NCI-H345 treated with DMSO at 0.1 percent for 48 hours (cell line): ENCODE measurements around the gene KYNU.
"Not testable (repeated sequence)": the region's sequence is repeated elsewhere in the genome, so short reads cannot be mapped to it uniquely, and the experiment has no call there.

Experiments used
- DNase-seq: peaks from one replicate; lab custom pipeline; 2025; ENCODE audit not compliant: unreplicated experiment; lab: John Stamatoyannopoulos, UW

Gene KYNU

DNA sequence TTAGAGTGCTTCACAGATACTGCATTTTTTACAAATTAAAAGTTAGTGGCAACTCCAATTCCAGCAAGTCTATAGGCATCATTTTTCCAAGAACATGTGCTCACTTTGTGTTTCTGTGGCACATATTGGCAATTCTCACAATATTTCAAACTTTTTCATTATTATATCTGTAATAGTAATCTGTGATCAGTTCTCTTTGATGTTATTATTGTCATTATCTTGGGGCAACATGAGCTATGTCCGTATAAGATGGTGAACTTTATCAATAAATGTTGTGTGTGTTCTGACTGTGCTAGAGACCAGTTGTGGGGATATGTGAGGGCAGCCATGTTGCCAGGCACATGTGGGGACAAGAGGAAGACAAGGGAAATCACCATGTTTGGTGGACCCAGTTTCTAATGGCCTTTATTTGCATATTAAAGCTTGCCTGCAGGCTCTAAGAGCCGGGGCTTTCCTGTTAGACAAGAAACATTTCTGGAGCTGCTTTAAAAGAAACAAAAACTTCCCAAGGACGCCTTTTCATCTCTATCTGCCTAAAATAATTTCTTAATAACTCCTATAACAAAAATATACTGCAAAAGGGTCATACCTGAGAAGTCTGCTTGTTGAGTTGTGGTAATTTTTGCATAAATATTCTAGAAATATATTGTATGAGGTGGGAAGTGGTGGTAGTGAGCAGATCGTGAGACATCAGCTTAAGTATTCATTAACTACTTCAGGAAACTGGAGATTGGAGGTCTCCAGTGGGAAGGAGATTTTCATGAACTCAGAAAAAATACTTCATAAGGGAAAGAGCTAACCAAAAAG is 37.2 kb downstream of the KYNU start:
- no peak for DNase-seq

DNA sequence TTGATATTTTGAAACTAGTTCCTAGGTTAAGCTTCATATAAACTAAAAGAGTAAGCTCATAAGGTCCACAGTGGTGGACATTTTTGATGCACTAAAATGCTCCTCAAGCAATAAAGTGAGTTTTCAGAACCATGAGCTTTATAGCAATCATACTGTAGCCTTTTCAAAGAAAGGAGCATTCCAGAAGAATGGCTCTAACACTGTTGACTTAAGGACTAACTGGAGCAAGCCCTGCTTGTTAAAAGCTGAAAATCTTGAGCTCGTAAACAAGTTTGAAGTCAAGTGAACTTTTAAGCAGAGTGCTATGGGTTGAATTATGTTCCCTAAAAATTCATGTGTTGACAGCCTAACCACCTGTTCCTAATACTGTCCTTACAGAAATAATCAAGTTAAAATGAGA is 38.0 kb downstream of the KYNU start:
- no peak for DNase-seq

DNA sequence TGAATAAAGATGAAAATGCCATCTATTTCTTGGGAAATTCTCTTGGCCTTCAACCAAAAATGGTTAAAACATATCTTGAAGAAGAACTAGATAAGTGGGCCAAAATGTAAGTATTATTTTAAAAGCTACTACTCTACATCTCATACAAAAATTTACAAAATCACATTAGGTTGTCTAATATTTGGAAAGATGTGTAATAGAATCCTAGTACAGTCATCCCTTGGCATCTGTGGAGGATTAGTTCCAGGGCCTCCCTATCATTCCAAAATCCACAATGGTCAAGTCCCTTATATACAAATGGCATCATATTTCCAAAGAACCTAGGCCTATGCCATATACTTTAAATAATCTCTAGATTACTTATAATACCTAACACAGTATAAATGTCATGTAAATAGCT is 41.2 kb downstream of the KYNU start:
- no peak for DNase-seq

DNA sequence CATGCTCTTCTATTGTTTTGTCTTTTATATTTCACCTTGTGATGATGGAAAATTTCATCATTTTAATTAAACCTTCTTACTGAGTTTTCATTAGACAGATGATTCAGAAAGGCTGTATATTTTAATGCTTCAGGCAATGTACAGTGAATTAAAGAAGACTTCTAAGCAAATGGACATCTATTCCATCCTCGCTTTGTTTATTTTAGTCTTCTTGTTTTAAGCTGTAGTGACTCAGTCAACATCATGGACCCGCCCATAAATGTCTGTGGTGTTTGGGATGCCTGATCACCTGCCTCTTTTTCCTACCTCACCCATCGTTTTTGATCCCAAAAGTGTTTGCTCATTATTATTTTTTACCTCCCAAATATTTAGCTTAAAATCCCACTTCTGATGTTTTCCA is 43.1 kb downstream of the KYNU start:
- no peak for DNase-seq

DNA sequence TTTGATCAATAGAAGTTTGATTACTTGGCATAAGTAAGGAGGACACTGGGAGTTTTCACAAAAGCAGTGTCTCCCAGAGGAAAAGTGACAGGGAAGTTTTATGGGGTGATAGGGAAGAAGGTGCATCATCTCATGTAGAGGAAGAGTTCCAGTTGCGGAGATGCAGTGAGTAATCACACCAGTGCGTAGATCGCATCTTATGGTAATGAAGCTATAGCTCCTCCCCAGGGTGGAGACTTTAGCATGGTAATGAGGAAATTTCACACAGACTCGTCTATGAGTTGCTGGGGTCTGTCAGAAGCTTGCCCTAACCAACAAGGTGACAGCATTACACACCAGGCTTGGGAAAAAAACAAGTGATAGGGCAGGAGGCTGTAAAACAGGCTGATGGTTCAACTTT is 49.0 kb downstream of the KYNU start:
- no peak for DNase-seq

DNA sequence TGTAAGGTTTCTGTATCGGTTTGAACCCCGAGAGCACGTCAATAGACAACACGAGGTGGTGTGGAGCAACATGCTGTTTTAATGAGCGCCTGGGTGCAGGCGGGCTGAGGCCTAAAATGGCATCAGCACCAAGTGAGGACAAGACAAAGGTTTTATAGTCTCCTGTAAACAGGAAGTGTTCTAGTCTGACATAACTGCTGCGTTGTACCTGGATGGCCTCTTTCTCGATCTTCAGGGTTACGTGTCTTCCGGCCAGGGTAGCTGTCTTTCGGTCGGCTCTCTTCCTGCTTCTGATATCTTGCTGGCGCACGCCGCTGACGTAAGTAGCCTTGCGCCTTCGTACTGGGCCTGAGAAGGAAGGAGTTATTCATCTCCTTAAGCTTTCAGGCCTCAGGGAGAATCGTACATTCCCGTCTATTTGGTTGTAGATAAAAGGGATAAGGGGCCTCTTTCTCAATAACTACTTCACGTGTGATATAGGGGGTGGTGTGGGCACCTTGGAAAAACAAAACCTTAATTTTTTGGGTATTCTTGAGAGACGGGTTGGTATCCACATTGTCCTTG is 53.5 kb downstream of the KYNU start:
- no peak for DNase-seq

DNA sequence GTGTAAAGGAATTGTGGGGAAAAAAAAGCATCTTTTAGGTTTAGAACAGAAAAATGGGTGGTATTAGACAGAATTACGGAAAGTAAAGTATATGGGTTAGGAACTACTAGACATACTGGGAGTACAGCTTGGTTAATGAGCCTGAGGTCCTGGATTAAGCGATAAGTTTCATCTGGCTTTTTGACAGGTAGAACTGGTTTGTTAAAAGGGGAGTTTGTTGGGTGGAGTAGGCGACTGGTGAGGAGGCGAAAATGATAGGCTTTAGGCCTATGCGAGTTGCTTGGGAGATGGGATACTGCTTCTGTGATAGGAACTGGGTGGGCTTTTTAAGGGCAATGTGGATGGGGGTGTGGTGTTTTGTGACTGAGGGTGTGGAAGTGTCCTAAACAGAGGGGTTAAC is 56.5 kb downstream of the KYNU start:
- no peak for DNase-seq

DNA sequence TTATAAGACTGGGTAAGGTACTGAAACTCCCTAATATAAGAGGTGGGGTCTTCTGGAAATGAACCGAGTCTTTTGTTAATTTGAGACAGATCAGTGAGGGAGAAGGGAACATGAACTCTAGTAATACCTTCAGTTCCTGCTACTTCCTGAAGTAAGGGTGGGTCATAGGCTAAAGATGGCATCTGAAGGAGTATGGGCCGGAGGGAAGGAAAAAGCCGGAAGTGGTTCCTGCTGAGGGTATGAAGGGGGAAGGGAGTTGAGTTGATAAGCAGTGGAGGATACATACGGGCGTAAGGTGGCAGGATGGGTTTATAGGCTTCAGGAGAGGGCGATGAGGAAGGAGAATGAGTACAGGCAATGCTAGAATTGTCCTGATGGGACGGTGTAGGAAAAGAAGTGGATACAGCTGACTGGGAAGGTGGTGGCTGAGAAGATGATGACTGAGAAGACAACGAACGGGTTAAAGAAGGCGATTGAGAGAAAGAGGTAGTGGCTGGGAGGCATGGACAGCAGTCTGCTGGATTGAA is 58.2 kb downstream of the KYNU start:
- DNase-seq = no peak

DNA sequence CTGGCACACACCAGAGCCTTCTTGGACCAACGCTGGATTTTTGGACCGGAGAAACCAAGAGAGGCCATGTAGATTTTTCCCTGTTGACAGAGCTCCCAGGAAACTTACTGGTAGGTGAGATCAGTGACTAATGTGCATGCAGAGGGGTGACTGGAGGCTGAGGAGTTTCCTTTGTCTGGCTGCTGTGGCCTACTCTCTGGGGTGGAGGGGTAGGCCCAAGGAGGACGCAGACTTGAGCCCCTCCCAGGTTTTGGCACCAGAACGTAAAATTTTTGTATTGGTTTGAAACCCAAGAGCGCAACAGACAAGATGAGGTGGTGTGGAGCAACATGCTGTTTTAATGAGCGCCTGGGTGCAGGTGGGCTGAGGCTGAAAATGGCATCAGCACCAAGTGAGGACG is 59.2 kb downstream of the KYNU start:
- DNase-seq = no peak

DNA sequence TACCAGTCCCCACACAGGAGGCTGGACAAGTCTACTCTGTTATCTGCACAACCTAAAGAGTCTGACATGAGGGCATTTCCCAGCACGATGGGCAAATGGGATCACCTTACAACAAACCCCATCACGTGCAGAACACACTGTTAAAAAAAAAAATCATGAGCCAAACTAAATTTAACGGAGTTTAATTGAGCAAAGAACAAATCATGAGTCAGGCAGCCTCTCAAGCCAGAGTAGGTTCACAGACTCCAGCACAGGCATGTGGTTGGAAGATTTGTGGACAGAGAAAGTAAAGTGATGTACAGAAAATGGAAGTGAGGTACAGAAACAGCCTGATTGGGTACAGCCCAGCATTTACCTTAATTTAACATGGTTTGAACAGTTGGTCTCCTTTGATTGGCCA is 59.9 kb downstream of the KYNU start:
- DNase-seq = no peak

DNA sequence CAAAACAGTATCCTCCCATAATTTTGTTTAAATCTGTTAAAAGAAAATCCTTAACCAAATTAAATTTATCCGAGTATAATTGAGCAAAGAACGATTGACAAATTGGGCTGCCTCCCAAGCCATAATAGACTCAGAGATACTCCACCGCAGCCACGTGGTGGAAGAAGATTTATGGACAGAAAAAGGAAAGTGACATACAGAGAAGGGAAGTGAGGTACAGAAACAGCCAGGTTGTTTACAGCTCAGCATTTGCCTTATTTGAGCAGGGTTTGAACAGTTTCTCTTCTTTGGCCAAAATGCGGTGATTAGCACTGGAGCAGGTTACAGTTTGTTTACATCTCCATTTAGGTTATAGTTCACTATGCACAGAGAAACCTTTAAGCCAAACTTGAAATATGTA is 60.8 kb downstream of the KYNU start:
- DNase-seq = no peak

DNA sequence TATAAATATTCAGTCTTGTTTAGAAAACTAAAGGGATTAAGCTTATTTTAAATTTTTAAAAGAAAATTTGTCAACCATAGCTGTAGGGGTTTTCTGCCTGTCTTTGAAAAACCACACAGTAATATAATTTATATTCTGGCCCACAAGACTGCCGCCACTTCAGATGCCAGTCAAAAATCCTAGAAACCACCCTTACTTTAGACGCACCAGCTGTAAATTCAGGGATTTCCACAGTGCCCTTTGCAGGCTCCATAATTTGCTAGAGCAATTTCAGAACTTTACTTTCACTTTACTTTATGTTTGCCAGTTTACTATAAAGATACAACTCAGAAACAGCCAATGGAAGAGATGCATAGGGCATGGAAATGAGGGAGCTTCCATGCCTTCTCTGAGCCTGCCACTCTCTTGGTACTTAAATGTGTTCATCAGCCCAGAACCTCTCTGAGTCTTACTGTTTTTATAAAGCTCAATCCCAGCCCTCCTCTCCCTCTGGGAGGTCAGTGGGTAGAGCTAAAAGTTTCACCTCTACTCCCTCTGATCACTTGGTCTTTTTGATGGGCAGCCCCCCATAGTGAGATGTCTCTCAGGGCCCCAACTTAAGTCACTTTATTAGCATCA is 63.3 kb downstream of the KYNU start:
- DNase-seq = no peak

DNA sequence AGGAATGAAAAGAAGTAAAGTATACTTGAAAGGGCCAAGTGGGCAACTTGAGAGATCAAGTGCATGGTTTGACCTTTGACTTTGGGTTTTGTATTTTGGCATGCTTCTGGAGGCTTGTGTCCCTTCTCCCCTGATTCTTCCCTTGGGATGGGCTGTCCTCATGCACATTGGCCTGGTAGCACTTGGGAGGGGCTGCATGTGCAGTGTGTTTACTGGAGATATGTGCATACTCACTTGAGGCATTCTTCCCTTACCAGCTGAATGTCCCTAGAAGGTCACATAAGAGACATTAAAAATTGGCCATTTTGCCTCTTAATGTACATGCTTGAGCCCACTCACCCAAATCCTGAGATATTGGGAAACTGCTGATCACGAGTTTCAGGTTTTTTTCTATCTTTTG is 65.2 kb downstream of the KYNU start:
- DNase-seq = no peak

DNA sequence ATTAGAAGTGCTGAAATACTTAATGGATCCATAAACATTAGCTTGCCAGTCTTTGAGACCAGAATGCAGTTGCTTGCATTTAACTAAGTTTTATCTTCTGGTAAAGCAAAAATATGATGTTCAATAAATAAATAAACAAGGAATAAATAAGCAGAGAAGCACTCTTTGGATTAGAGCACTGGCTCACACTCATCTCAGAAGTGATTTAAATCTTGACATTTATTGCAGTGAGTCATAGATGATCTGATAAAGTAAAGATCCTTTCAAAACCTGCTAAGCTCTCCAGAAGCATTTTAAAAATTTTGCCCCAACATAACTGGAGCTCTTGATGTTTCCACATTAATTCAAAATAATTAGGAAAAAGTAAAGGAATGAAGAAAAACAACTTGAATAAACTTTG is 66.8 kb downstream of the KYNU start:
- no peak for DNase-seq

DNA sequence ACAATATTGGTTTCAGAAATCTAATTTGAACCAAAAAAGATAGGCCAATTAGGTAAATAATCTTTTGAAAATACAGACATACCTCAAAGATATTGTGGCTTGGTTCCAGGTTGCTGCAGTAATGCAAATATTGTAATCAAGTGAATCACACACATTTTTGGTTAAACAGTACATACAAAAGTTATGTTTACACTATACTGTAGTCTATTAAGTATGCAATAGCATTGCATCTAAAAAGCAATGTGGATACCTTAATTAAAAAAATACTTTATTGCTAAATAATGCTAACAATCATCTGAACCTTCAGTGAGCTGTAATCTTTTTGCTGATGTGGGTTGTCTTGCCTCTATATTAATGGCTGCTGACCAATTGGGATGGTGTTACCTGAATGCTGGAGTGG is 67.3 kb downstream of the KYNU start:
- no peak for DNase-seq

DNA sequence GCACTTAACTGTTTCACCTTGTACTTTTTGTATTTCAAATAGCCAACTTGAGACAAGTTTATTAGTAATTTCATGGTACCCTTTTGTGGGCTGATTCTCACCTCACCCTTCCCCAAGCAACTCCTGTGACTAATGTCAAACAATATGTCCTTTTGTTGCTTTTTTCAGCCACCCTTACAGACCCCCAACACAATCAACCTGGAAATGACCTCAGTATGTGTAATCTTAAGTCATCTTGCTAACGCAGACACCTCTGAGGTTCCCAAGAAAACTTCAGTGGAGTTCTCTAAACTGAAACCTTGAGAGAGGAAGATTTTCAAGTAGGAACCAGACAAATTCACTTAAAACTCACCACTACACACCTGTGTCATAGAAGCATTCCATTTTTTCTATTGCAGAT is 69.5 kb downstream of the KYNU start:
- no peak for DNase-seq

DNA sequence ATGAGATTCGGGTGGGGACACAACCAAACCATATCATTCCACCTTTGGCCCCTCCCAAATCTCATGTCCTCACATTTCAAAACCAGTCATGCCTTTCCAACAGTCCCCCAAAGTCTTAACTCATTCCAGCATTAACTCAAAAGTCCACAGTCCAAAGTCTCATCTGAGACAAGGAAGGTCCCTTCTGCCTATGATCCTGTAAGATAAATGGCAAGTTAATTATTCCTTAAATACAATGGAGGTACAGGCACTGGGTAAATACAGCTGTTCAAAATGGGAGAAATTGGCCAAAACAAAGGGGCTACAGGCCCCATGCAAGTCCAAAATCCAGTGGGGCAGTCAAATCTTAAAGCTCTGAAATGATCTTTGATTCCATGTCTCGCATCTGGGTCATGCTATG is 71.3 kb downstream of the KYNU start:
- DNase-seq = not testable (repeated sequence)

DNA sequence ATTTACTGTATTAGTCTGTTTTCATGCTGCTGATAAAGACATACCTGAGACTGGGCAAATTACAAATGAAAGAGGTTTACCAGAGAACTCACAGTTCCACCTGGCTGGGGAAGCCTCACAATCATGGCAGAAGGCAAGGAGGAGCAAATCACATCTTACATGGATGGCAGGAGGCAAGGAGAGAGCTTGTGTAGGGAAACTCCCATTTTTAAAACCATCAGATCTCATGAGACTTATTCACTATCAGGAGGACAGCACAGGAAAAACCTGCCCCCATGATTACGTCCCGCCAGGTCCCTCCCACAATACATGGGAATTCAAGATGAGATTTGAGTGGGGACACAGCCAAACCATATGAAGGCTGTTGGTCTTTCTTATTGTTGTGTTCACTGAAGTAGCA is 72.9 kb downstream of the KYNU start:
- DNase-seq = not testable (repeated sequence)

DNA sequence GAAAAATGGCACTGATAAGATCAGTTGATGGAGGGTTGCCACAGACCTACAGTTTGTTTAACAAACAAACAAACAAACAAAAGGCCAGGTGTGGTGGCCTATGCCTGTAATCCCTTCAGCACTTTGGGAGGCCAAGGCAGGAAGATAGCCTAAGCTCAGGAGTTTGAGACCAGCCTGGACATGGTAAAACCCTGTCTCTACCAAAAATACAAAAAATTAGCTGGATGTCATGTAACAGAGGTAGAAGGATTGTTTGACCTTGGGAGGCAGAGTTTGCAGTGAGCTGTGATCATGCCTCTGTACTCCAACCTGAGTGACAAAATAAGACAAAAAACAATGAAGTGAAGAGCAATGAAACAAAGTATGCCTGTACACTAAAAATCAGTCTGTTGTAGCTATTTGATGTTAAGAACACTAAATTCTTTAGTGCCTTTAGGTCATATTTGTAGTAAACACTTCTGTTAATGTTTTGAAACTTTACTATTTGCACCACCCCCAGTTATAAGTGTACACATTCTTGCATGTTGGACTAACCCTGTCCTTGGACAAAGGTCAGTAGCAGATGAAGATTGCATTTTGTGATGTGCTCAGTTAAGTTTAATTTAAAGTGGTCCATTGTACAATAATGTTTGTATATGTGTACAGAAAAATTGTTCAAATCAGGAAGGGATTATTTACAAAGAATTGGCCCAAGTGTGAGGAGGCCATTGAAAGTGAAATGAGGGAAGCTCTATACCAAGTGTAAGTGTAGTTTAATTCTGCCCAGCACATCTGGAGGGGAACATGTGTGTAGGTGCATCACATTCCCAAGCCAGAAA is 73.9 kb downstream of the KYNU start:
- DNase-seq = no peak

DNA sequence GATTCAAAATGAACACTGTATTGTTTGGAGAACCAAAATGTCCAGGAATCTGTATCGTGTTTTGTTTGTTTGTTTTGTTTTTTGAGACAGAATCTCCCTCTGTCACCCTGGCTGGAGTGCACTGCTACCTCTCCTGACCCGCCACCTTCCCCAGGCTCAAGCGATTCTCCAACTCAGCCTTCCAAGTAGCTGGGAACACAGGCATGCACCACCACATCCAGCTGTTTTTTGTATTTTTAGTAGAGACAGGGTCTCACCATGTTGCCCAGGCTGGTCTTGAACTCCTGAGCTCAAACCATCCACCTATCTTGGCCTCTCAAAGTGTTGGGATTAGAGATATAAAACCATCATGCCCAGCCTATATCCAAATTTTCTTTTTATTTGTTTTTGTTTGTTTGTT is 74.6 kb downstream of the KYNU start:
- DNase-seq = no peak

DNA sequence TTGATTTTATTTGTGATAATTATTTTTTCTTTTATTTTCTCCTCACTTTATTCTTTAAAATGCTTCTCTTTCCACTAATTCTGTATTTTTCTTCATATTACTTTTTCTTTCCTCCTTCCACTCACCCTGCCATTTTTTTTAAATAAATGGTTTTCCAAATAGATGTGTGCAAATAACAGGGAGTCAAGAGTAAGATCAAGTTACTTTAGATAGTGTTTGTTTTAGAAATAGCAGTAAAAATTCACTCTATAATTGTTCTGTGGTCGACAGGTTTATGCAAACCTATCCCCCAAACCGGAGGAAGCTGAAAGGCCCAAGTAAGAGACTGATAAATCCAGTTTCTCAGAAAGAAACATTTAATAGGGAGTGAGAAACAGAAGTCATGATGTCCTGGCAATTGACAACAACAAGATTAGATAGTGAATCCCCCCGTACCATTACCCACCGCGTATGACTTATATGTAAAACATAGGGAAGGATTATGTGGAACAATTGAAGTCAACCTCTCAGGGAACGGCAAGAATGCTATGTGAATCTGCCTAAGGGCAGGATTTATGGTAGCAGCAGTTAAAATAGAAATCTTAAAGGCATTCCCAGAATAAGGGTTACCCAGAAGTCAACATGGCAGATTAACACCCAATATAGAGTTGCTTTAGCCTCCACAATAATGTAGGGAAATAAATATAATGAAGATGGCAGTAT is 75.5 kb downstream of the KYNU start:
- no peak for DNase-seq
